NCI-H1694 (cell line): ENCODE results near the gene ZNF862.
"Not testable (repeated sequence)": the region's sequence is repeated elsewhere in the genome, so short reads cannot be mapped to it uniquely, and the experiment has no call there.

Experiments used
- DNase-seq: peaks from one replicate; lab custom pipeline; 2025; lab: John Stamatoyannopoulos, UW

Gene ZNF862

GRCh38 chr7:149880638-149881311 is 42.6 kb downstream of the ZNF862 start:
- no peak for DNase-seq

GRCh38 chr7:149881328-149882247 is 43.4 kb downstream of the ZNF862 start:
- no peak for DNase-seq

GRCh38 chr7:149882248-149883047 is 44.3 kb downstream of the ZNF862 start:
- no peak for DNase-seq

GRCh38 chr7:149883048-149883438 is 44.9 kb downstream of the ZNF862 start:
- no peak for DNase-seq

GRCh38 chr7:149883452-149883861 is 45.3 kb downstream of the ZNF862 start:
- peak; percentile 60 for DNase-seq

GRCh38 chr7:149884016-149884415 is 45.8 kb downstream of the ZNF862 start:
- DNase-seq = no peak

- DNase-seq = no peak
Observed at GRCh38 chr7:149884541-149884940, 46.4 kb downstream of the ZNF862 start.

GRCh38 chr7:149885191-149886017 is 47.2 kb downstream of the ZNF862 start:
- DNase-seq = no peak

- DNase-seq = no peak
Observed at GRCh38 chr7:149886018-149886415, 47.8 kb downstream of the ZNF862 start.

- no peak for DNase-seq
Observed at GRCh38 chr7:149887311-149887710, 49.1 kb downstream of the ZNF862 start.

- not testable (repeated sequence) for DNase-seq
Observed at GRCh38 chr7:149890715-149891114, 52.5 kb downstream of the ZNF862 start.

- not testable (repeated sequence) for DNase-seq
Observed at GRCh38 chr7:149894957-149895356, 56.8 kb downstream of the ZNF862 start.

GRCh38 chr7:149907776-149908376 is 69.7 kb downstream of the ZNF862 start:
- not testable (repeated sequence) for DNase-seq

- DNase-seq = not testable (repeated sequence)
Observed at GRCh38 chr7:149910219-149910618, 72.0 kb downstream of the ZNF862 start.

GRCh38 chr7:149912126-149912525 is 74.0 kb downstream of the ZNF862 start:
- DNase-seq = not testable (repeated sequence)
